ENCODE results near the gene TBC1D22A. TPM values are rescaled to one million over a fixed set of nuclear protein-coding genes. Genes with fewer than 3 reads are reported as not detected.
"Not testable (repeated sequence)": the region's sequence is repeated elsewhere in the genome, so short reads cannot be mapped to it uniquely, and the experiment has no call there.

The TBC1D22A gene
- total RNA-seq, 3 donors from 2014 or later, result 29.8 to 31.1 (median 29.9) TPM

DNA sequence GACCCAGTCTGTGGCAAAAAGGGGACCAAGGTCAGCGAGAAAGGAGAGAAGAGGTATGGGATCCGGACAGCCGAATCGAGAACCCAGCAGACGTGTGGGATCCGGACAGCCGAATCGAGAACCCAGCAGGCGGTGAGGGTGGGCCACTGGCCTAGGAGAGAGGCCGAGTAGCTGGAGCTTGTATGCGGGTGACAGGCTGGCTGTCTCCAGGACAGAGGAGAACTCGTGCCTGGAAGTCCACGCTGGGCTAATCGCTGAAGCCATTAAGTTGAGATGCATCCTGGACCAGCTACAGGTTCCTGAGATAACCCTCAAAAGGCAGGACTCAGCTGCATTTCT, 30.4 kb upstream of the TBC1D22A start:
- peaks cover 72% of the 10 kb centered on the region for H3K4me1 Mint-ChIP-seq (ENCODE audit: low read depth)
- H3K36me3 Mint-ChIP-seq (ENCODE audit: insufficient read depth), result peaks cover 3% of the 10 kb centered on the region
- ATAC-seq, result no peak
- H3K4me3 Mint-ChIP-seq, result no peak overlapping the region
- no peaks in the 10 kb centered on the region for H3K27me3 Mint-ChIP-seq (ENCODE audit: low read depth)
- DNase-seq, result no peak
- no peaks in the 10 kb centered on the region for H3K9me3 Mint-ChIP-seq

DNA sequence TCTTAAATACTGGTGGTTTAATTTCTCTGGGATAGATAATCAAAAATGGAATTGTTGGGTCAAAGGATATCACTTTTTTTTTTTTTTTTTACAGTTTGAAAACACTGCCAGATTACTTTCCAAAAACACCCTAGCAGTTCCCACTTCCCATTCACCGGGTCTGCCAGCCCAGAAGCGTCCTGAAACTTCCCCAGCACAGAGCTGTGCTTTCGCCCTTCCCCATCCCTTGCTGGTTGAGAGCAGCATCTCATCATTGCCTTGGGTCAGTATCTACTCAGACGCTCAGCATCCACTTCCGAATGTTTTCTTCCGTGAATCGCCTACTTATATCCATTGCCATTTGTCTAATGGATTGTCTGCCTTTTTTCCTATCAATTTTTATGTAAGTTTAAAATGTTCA, 29.9 kb upstream of the TBC1D22A start:
- Mint-ChIP-seq H3K27me3 (ENCODE audit: low read depth) (no peaks in the 10 kb centered on the region), H3K9me3 (no peaks in the 10 kb centered on the region), H3K4me1 (ENCODE audit: low read depth) (peaks cover 70% of the 10 kb centered on the region), H3K36me3 (ENCODE audit: insufficient read depth) (peaks cover 3% of the 10 kb centered on the region), H3K4me3 (peak overlapping the region; percentile 19)
- DNase-seq, result no peak
- no peak for ATAC-seq

DNA sequence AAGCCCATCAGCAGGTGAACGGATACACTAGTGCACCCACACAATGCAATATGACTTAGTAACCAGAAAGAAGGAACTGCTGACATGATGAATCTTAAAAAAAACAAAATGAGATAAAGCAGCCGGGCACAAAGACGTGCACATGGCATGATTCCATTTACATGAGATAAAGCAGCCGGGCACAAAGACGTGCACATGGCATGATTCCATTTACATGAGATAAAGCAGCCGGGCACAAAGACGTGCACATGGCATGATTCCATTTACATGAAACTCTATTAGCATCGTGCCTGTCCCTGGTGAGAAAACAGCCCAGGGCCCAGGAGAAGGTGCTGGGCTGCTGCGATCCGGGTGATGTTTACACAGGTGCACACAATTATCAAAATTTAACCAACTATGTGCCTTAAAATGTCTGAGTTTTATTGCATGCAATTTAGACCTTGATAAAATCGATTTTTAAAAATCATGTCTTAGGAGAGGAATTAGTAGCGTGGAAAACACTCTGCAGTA, 28.2 kb upstream of the TBC1D22A start:
- DNase-seq; ATAC-seq; H3K9me3 Mint-ChIP-seq; H3K27me3 Mint-ChIP-seq (ENCODE audit: low read depth); H3K36me3 Mint-ChIP-seq (ENCODE audit: insufficient read depth): not testable (repeated sequence)
- Mint-ChIP-seq H3K4me1 (ENCODE audit: low read depth) (peaks cover 69% of the 10 kb centered on the region), H3K4me3 (peak overlapping the region; percentile 94)

DNA sequence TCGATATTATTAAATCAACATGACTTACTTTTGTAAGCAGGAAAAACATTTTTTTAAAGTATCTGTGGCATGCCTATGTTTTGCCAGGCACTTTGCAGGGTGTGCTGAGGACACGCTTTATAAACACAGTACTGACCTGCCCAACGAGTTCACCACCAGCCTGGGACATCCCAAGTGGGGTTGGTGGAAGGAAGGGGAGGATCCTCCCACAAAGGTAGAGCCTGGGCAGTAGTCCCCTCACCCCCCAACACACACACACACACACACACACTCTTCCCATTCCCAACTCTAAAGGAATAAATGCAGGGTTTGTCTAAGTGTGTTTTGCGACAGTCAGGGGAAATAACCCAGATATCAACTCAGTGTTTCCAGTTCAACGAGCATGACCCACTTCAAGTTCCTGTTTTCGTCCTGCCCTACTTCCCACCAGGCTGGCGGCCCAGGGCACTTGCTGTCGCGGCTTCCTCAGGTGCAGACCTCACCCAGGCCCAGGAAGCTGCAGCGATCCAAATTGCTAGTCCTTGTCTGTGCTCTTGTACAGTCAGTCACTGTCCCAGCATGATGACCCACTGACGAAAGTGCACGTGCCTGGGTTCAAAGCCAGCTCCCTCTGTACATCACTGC, 27.5 kb upstream of the TBC1D22A start:
- no peaks in the 10 kb centered on the region for H3K9me3 Mint-ChIP-seq
- peaks cover 3% of the 10 kb centered on the region for H3K36me3 Mint-ChIP-seq (ENCODE audit: insufficient read depth)
- ATAC-seq, result no peak
- peak; percentile 57 for DNase-seq
- peak overlapping the region; percentile 94 for H3K4me3 Mint-ChIP-seq
- H3K4me1 Mint-ChIP-seq (ENCODE audit: low read depth), result peaks cover 68% of the 10 kb centered on the region
- no peaks in the 10 kb centered on the region for H3K27me3 Mint-ChIP-seq (ENCODE audit: low read depth)

DNA sequence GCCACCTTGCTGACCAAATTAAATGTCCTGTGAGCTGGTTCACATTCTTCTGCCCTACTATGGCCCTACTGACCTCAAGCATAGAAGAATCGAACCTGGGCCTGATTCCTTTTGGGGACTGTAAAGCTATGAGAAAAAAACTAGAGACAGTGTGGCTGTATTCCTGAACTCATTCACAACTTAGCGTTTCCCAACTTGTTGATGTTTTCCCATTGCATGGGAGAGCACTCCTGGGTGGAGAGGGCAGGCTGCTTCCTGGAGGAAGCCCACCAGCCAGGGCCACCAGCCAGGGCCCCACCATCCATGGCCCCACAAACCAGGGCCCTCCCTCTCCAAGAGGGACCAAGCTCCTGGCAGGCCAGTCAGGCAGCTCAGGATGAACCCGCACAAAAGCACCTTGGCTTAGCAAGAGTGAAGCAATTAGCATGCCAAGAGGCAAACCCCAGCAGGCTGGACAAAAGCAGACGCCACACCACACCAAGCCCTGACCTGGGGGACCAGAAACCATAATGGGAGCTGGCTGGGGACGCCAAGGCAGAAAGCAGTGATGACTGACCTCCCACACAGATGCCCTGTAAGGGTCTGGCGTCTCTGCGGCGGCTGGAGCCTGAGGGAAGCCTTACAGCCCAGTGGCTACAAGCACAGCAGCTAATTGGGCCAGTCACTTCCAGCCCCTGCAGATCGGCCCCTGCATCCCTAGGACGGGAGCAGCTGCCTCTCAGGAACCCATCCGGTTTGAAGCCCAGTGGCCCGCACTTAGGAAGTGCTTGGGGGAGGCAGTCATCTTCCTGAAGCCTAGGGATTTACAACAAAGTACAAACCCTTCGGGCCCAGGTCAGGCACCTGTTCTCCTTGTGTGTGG, 26.5 kb upstream of the TBC1D22A start:
- Mint-ChIP-seq H3K4me3 (peak overlapping the region; percentile 94), H3K36me3 (ENCODE audit: insufficient read depth) (peaks cover 3% of the 10 kb centered on the region), H3K27me3 (ENCODE audit: low read depth) (no peaks in the 10 kb centered on the region), H3K4me1 (ENCODE audit: low read depth) (peaks cover 59% of the 10 kb centered on the region), H3K9me3 (no peaks in the 10 kb centered on the region)
- DNase-seq (no peak), ATAC-seq (no peak)

DNA sequence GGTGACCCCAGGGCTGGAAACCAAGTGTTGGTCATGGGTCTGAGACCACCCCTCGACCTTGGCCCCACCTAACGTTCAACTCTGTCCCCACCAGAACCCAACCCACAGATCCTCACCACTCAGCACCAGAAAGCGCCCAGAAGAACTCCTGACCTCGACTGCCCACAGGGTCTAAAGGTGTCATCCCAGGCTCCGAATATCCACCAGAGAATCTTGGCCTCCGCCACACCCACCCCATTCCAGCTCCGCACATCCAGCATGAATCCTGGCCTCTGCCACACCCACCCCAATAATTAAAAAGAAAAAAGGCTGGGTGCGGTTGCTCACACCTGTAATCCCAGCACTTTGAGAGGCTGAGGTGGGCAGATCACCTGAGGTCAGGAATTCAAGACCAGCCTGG, 25.7 kb upstream of the TBC1D22A start:
- DNase-seq (no peak), ATAC-seq (no peak)
- Mint-ChIP-seq H3K36me3 (ENCODE audit: insufficient read depth) (no peaks in the 10 kb centered on the region), H3K27me3 (ENCODE audit: low read depth) (no peaks in the 10 kb centered on the region), H3K4me1 (ENCODE audit: low read depth) (peaks cover 52% of the 10 kb centered on the region), H3K4me3 (peak overlapping the region; percentile 94), H3K9me3 (no peaks in the 10 kb centered on the region)

DNA sequence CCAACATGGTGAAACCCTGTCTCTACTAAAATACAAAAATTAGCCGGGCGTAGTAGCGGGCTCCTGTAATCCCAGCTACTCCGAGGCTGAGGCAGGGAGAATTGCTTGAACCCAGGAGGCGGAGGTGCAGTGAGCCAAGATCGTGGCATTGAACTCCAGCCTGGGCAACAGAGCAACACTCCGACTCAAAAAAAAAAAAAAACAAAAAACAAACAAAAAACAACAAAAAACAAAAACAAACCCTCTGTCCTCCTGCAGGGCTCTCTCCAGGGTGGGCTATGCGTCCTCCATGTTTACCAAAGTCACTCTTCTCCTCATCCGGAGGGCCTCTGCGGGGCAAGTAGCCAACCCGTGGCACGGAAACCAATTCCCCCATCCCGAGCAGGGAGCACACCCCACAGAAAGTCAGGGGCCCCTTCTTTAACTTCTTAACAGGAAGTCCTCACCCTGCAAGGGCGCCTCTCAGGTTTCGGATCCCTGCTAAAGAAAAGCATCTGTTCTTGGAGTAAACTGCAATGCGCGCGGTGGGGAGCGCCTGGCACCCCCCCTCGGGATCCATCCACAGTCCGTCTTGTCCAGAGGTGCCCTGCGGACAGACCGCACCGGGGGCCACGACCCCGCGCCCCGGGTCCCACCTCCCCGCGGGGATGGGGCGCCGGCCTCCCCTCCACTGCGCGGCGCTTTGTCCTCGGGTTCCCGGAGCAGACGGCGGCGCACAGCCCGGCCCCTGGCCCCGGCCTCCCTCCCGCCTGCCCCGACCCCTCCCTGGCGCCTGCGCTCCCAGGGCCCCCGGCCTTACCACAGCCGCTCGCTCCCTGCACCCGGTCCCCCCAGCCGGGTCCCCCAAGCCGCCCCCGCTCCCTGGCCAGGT, 25.1 kb upstream of the TBC1D22A start:
- peaks cover 48% of the 10 kb centered on the region for H3K4me1 Mint-ChIP-seq (ENCODE audit: low read depth)
- H3K36me3 Mint-ChIP-seq (ENCODE audit: insufficient read depth), result no peaks in the 10 kb centered on the region
- ATAC-seq (peak; percentile 39 to 49), DNase-seq (peak; percentile 27)
- H3K27me3 Mint-ChIP-seq (ENCODE audit: low read depth), result no peaks in the 10 kb centered on the region
- peak overlapping the region; percentile 94 for H3K4me3 Mint-ChIP-seq
- H3K9me3 Mint-ChIP-seq, result no peaks in the 10 kb centered on the region

DNA sequence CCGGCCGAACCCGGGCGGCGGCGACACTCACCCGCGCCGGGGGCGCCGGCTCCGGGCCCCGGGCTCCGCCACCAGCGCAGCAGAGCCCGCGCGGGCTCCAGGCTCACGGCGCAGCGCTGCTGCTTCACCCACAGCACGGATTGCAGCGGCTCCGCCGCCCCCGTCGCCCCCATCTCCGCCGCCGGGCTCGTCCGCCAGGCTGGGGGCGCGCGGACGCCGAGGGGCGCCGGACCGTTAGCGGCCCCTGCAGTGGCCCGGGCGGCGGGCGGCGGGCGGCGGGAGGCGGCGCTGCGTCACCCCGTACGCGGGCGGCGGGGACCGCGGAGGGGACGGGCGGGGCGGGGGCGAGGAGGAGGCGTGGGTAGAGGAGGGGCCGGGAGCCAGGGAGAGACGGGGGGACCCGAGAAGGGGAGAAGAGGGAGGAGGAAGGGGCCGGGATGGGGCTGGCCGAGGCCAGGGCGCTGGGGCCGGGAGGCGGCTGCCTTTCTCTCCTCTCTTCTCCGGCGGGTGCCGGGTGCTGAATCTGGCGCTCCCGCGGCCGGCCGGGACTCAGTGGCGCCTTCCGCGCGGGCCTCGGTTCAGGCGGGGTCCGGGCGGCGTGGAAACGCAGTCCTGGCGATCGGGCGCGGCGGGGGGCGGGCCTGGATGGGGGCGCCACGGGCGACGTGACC, 24.3 kb upstream of the TBC1D22A start, which contains the start of gene CERK:
CERK (minus strand) TSS at position 277 of the 671 bp plus-strand sequence; CDS start at position 173, 104 bp downstream.
- peaks cover 42% of the 10 kb centered on the region for H3K4me1 Mint-ChIP-seq (ENCODE audit: low read depth)
- H3K9me3 Mint-ChIP-seq, result no peaks in the 10 kb centered on the region
- no peaks in the 10 kb centered on the region for H3K36me3 Mint-ChIP-seq (ENCODE audit: insufficient read depth)
- ATAC-seq, result peak; percentile 52 to 67
- H3K4me3 Mint-ChIP-seq, result peak within 1 kb of the TSS; percentile 94
- DNase-seq, result peak; percentile 71
- H3K27me3 Mint-ChIP-seq (ENCODE audit: low read depth), result no peaks in the 10 kb centered on the region

DNA sequence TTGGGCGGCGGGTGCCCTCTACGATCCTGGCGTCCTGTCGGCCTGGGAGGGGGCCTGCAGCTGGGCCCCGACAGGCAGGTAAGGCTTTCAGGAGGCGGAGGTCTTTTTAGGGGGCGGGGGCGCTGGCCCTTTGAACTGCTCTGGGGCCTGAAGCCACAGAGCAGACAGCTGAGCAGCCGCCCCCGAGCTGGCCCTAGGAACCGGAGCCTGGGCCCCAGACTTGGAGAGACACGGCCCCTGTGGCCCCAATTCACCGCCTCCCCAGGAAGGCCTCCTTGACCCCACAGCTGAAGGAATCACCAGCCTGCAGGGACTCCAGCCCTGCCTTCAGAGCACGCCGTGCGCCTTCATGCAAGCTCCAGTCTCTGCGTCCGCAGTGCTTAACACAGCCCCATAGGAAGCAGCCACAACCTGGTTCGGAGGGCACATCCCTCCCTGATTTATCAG, 23.8 kb upstream of the TBC1D22A start:
- peaks cover 40% of the 10 kb centered on the region for H3K4me1 Mint-ChIP-seq (ENCODE audit: low read depth)
- DNase-seq, result no peak
- H3K9me3 Mint-ChIP-seq, result no peaks in the 10 kb centered on the region
- ATAC-seq, result peak in 1 of 2 donors; percentile 24
- peak overlapping the region; percentile 84 for H3K4me3 Mint-ChIP-seq
- no peaks in the 10 kb centered on the region for H3K27me3 Mint-ChIP-seq (ENCODE audit: low read depth)
- no peaks in the 10 kb centered on the region for H3K36me3 Mint-ChIP-seq (ENCODE audit: insufficient read depth)

DNA sequence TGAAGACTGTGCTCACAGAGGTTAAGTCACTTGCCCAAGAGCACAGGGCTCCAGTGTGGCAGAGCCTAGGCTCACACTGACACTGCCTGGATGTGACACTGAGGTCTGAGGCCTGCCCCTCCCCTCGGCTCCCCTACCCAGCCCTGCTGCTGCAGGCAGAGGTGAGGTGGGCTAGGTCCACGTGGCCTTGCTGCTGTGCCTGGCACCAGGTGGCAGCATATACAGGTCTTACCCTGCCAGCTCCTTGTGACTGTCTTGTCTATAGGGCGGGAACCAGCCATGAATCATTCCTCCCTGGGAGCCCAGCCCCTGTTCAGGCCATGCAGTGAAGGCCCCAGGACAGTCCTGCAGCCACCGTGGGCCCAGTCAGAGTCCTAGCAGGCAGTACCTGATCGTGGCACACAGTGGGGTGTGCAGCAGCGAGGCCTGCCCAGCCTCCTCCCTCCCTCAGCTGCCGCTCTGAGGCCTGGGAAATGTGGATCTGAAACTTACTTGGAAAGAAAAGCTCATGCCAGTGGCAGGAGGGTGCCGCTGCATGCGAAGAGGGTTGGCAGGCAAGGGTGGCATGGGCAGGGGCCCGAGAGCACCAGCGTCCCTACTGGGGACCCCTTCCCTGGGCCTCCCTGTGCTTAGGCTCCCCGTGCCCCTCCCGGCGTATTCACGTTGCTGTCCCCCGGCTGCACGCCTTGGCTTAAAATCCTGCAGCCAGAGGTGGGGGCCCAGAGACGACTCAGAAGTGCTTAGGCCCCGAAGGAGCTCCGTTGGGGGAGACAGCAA, 23.2 kb upstream of the TBC1D22A start:
- Mint-ChIP-seq H3K4me1 (ENCODE audit: low read depth) (peaks cover 37% of the 10 kb centered on the region), H3K4me3 (peak overlapping the region; percentile 84), H3K27me3 (ENCODE audit: low read depth) (no peaks in the 10 kb centered on the region), H3K36me3 (ENCODE audit: insufficient read depth) (no peaks in the 10 kb centered on the region), H3K9me3 (no peaks in the 10 kb centered on the region)
- ATAC-seq, result peak in 1 of 2 donors; percentile 75
- DNase-seq, result peak; percentile 79

DNA sequence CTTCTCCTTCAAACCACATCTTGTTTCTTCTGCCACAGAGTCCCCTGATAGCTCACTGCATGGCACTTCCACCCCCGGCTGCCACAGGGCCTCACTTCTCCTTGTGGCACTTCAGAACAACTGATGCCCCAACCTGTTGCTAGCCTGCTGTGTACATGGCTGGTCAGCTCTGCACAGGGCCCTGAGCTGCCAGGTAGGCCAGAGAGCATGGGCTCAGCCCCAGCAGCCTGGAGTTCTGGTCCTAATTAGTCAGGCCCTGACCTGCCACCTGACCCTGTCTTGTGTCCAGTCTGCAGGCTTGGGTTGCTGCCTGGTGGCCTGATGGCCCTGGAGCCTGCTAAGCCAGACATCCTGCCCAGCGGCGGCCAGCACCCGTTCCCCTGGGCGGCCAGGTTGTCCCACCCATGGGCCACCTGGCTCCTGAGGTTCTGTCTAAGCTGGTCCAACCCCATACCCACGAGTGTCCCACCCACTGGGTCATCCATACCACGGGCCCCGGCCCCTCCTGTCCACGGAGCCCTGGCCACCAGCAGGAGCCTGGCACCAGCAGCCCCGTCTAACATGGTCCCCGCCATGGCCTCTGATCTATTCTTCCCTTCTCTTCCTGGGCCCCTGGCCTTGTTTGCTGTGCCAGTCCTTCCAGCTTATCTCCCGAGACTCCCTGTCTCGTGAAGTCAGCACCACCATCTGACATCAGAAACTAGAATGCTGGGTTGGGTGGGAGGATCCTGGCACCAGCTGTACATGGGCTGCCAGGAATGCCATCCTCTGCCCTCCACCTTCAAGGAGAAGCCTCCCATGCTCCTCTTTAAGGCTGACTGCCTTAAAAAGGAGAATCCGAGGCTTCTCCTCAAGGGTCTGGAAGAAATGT, 21.3 kb upstream of the TBC1D22A start:
- Mint-ChIP-seq H3K36me3 (ENCODE audit: insufficient read depth) (no peaks in the 10 kb centered on the region), H3K27me3 (ENCODE audit: low read depth) (no peaks in the 10 kb centered on the region), H3K9me3 (no peaks in the 10 kb centered on the region), H3K4me1 (ENCODE audit: low read depth) (peaks cover 18% of the 10 kb centered on the region), H3K4me3 (no peak overlapping the region)
- DNase-seq (no peak), ATAC-seq (no peak)

DNA sequence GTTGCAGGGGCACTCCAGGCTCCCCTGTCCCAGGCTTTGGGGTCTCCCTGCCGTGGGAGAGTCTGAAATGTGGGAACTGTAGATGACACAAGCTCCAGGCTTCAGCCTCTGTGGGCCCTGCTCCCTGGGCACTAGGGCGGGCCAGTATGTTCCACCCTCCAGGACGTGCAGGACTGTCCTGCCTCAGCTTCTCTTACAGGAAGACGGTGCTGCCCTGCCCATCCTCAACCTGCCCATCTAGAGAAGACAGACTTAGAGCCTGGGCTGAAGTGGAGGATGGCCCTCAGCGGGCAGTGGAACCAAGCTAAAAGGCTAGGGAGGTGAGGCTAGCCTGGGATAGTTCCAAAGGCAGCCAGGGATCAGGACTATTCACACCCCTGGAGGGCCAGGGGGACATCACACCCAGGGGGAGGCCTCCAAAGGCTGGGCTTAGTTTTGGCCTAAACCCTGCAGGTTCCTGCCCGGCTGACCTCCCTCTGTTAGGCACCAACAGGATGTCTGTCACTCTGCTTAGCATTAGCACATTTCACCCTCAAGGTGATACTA, 20.4 kb upstream of the TBC1D22A start:
- Mint-ChIP-seq H3K36me3 (ENCODE audit: insufficient read depth) (no peaks in the 10 kb centered on the region), H3K9me3 (no peaks in the 10 kb centered on the region), H3K4me1 (ENCODE audit: low read depth) (peaks cover 10% of the 10 kb centered on the region), H3K27me3 (ENCODE audit: low read depth) (no peaks in the 10 kb centered on the region), H3K4me3 (no peak overlapping the region)
- no peak for DNase-seq
- ATAC-seq, result no peak

Data from activated T-cell treated with anti-CD3 and anti-CD28 coated beads, Interleukin-2, amount 50 U/mL, for 4 hours (primary cell).